ENCODE data around the gene NDUFV2. TPM values are rescaled to one million over a fixed set of nuclear protein-coding genes. Genes with fewer than 3 reads are reported as not detected.
A peak's percentile ranks its signal among the peaks of the same experiment; 100 is the strongest.

Gene NDUFV2
- total and polyA plus RNA-seq, 2 of the 13 experiments (the other 11 are each of a cell fraction or from before 2014, with no cell fraction given) = 216 to 299 TPM

GRCh38 chr18:9136315-9137155 is 34.0 kb downstream of the NDUFV2 start, which contains the start of gene ANKRD12 (continued):
- TF ChIP-seq PLSCR1 (CRISPR knock-in tag; IDR thresholded peaks at IDR 0.05; ENCODE audit: borderline replicate concordance) (no peak), GATAD1 (CRISPR knock-in tag; IDR thresholded peaks at IDR 0.05) (peak; percentile 85), ZNF431 (CRISPR knock-in tag; IDR thresholded peaks at IDR 0.05; ENCODE audit: borderline replicate concordance, low read depth) (no peak; the same call in 1 of the 2 replicates), SATB2 (CRISPR knock-in tag; IDR thresholded peaks at IDR 0.05) (peak; percentile 35; the same call in 1 of the 2 replicates), ZNF879 (CRISPR knock-in tag; IDR thresholded peaks at IDR 0.05) (peak; percentile 96; the same call in 1 of the 2 replicates), MLX (CRISPR knock-in tag; IDR thresholded peaks at IDR 0.05) (peak; percentile 69), ELK4 (CRISPR knock-in tag; IDR thresholded peaks at IDR 0.05; ENCODE audit: borderline replicate concordance) (no peak), ATRX (CRISPR knock-in tag; IDR thresholded peaks at IDR 0.05; ENCODE audit: borderline replicate concordance) (no peak), THAP7 (CRISPR knock-in tag; IDR thresholded peaks at IDR 0.05) (peak; percentile 89), EED (CRISPR knock-in tag; IDR thresholded peaks at IDR 0.05) (no peak), PHF20 (CRISPR knock-in tag; IDR thresholded peaks at IDR 0.05) (peak; percentile 55), THRA (CRISPR knock-in tag; IDR thresholded peaks at IDR 0.05; ENCODE audit: borderline replicate concordance) (no peak), ZNF580 (CRISPR knock-in tag; IDR thresholded peaks at IDR 0.05; ENCODE audit: borderline replicate concordance, low read depth) (peak; percentile 14; the same call in 1 of the 2 replicates), CHD4 (IDR thresholded peaks at IDR 0.05; ENCODE audit: borderline replicate concordance, low read length) (no peak), MYNN (CRISPR knock-in tag; IDR thresholded peaks at IDR 0.05; ENCODE audit: low read depth) (no peak), GMEB2 (CRISPR knock-in tag; IDR thresholded peaks at IDR 0.05; ENCODE audit: low read depth) (peak; percentile 46; the same call in 1 of the 2 replicates), ZNF562 (CRISPR knock-in tag; IDR thresholded peaks at IDR 0.05; ENCODE audit: borderline replicate concordance) (no peak), GABPA (IDR thresholded peaks at IDR 0.05; ENCODE audit: low read depth, low read length) (peak; percentile 60), GABPA (CRISPR knock-in tag; IDR thresholded peaks at IDR 0.05; ENCODE audit: low read depth) (peak; percentile 83), BRD4 (CRISPR knock-in tag; IDR thresholded peaks at IDR 0.05) (0 out of 2 replicates have a peak, but pooled peaks have one; percentile 59), ZBTB44 (CRISPR knock-in tag; IDR thresholded peaks at IDR 0.05) (no peak)
